Gastroesophageal sphincter (tissue), 4 donors: ENCODE measurements around the gene CBLL1. TPM values are rescaled to one million over a fixed set of nuclear protein-coding genes. Genes with fewer than 3 reads are reported as not detected.

Experiments
- ATAC-seq: fragments of 150-250 bp; one replicate; pipeline ENCODE4 v1.9.1; 2016; ENCODE audit warnings: mild to moderate bottlenecking, moderate library complexity
- H3K27ac ChIP-seq, 4 donors: fragments of 200-600 bp; sonication (generic) in 3 of 4; 1 replicate in 3 of 4; 2 replicates in 1 of 4; pipeline ENCODE4 v1.5.1; 2016 to 2019
- H3K27me3 ChIP-seq: fragments of 200-600 bp; sonication (generic); one replicate; pipeline ENCODE4 v1.5.1; 2019
- H3K36me3 ChIP-seq, 2 donors: fragments of 200-600 bp; sonication (generic); one replicate each; pipeline ENCODE4 v1.5.1; 2019; ENCODE audit warnings: control low read depth in 1 of 2
- H3K4me1 ChIP-seq, 3 donors: fragments of 200-600 bp; sonication (generic); 1 replicate in 2 of 3; 2 replicates in 1 of 3; pipeline ENCODE4 v1.5.1; 2016 to 2019; ENCODE audit warnings: control low read depth in 2 of 3
- H3K4me3 ChIP-seq, 2 donors: fragments of 200-600 bp; sonication (generic); one replicate each; pipeline ENCODE4 v1.5.1; 2019; ENCODE audit warnings: mild to moderate bottlenecking in 1 of 2, moderate library complexity in 1 of 2
- H3K9me3 ChIP-seq, 3 donors: fragments of 200-600 bp; sonication (generic); one replicate each; pipeline ENCODE4 v1.5.1; 2017 to 2019; ENCODE audit warnings: control low read depth in 2 of 3
- EP300 ChIP-seq: sonication (generic); formaldehyde crosslinking; IDR thresholded peaks from one replicate; pipeline ENCODE4 v1.6.1; 2017; ENCODE audit warnings: antibody characterized with exemption, mild to moderate bottlenecking
- POLR2A ChIP-seq, 2 donors: fragments of 450-650 bp; IDR thresholded peaks; one replicate each; pipeline ENCODE4 v1.6.1; 2017; ENCODE audit warnings: antibody characterized with exemption in 2 of 2, mild to moderate bottlenecking in 2 of 2, moderate library complexity in 1 of 2
- POLR2AphosphoS5 ChIP-seq: sonication (generic); formaldehyde crosslinking; IDR thresholded peaks from one replicate; pipeline ENCODE4 v1.6.1; 2017; ENCODE audit warnings: antibody characterized with exemption
- WGBS, 2 donors: methylation state at CpG; one replicate each; pipeline ENCODE4 v1.1.5; 2018; ENCODE audit warnings: low coverage in 1 of 2; 5-methylcytosine and 5-hydroxymethylcytosine counted together
- total RNA-seq, 4 donors: library from RNA; depleted of rRNA; stranded (reverse); fragments of >200 nt; gene quantifications; one replicate each; pipeline ENCODE4 v1.1.0, GENCODE V29; 2016
- TF ChIP-seq, protein P1 (sequence below), 4 experiments: fragments of 200-600 bp in 2 of 4; fragments of 450-650 bp in 2 of 4; sonication (generic) in 1 of 4; IDR thresholded peaks; one replicate each; pipeline ENCODE4 v1.5.1; 2017 to 2019; ENCODE audit warnings: antibody characterized with exemption in 4 of 4, mild to moderate bottlenecking in 2 of 4, moderate library complexity in 2 of 4

Gene CBLL1
- total RNA-seq, 4 donors from 2014 or later = 42.8 to 65.8 (median 53.8) TPM

DNA sequence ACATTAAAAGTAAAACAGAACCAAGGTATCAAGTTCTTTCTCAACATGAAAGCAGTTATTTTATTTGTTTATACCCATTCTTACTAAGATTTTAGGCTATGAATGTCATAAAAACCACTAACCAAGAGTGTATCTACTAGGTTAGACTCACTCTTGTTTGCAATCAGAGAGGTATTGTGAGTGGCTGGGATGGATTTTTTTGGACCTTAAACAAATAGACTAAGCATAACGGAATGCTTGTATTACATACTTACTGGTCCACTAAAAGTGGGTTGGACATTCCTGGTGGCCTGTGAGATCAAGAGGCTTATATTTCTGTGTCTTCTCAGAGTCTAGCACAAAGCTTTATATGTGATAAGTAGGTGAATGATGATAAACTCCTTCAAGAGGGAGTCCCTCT, 32.6 kb upstream of the CBLL1 start:
- Histone ChIP-seq H3K27me3 (no peaks in the 10 kb centered on the region), H3K36me3 (no peaks in the 10 kb centered on the region), H3K27ac (no peak overlapping the region), H3K4me3 (no peak overlapping the region), H3K9me3 (no peaks in the 10 kb centered on the region), H3K4me1 (no peaks in the 10 kb centered on the region)
- no peak for ATAC-seq
- WGBS, 2 donors = 50 to 78% methylated on average over 1 of the region's 1 CpG
- TF ChIP-seq, protein P1, sequence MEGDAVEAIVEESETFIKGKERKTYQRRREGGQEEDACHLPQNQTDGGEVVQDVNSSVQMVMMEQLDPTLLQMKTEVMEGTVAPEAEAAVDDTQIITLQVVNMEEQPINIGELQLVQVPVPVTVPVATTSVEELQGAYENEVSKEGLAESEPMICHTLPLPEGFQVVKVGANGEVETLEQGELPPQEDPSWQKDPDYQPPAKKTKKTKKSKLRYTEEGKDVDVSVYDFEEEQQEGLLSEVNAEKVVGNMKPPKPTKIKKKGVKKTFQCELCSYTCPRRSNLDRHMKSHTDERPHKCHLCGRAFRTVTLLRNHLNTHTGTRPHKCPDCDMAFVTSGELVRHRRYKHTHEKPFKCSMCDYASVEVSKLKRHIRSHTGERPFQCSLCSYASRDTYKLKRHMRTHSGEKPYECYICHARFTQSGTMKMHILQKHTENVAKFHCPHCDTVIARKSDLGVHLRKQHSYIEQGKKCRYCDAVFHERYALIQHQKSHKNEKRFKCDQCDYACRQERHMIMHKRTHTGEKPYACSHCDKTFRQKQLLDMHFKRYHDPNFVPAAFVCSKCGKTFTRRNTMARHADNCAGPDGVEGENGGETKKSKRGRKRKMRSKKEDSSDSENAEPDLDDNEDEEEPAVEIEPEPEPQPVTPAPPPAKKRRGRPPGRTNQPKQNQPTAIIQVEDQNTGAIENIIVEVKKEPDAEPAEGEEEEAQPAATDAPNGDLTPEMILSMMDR (IDR thresholded peaks at IDR 0.05) = no peak
- no peak for TF ChIP-seq POLR2A (IDR thresholded peaks at IDR 0.05)
- no peak for TF ChIP-seq POLR2AphosphoS5
- TF ChIP-seq EP300 = no peak

DNA sequence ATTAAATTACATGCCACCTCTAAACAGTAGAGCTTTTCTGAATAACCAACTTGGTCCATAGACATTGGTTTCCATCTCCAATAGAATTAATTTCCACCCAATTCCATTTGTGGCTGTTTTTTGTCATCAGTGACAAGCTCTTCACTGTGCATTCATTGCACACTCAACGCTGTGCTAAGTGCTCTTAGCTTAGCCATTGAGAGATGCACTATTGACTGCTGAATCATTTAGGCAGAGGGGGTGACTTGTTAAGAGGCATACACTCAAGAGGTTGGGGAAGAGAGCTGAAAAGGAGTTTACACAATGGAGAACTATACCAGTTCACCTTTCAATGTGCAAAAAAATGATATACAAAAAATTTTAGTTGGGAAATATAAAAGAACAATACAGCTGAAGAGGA, 31.9 kb upstream of the CBLL1 start:
- Histone ChIP-seq H3K4me1 (no peaks in the 10 kb centered on the region), H3K27ac (no peak overlapping the region), H3K36me3 (no peaks in the 10 kb centered on the region), H3K4me3 (no peak overlapping the region), H3K9me3 (no peaks in the 10 kb centered on the region), H3K27me3 (no peaks in the 10 kb centered on the region)
- 50% methylated on average over 1 of the region's 1 CpG; no CpG with 5 or more reads in 1 of the 2 donors for WGBS, 2 donors
- TF ChIP-seq EP300 = no peak
- no peak for TF ChIP-seq POLR2A (IDR thresholded peaks at IDR 0.05)
- TF ChIP-seq, protein P1 (IDR thresholded peaks at IDR 0.05) = no peak
- no peak for TF ChIP-seq POLR2AphosphoS5
- no peak for ATAC-seq

DNA sequence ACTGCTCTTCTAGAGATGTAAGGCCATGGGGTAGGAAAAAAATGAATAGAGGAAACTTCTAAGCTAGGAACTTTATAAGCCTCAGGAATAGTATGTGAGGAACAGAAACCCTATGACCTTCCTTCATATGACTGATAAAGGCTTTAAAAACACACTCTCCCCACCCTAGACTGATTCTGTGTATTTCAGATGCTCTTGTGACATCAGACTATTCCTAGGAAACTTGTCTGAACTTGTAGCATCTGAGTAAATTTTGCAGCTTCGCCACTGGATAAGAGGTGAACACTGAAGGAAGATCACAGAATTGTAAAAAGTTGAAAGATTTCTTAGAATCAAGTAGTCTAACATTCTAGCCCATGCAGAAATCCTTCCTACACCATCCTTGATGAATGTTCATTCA, 31.0 kb upstream of the CBLL1 start:
- Histone ChIP-seq H3K36me3 (no peaks in the 10 kb centered on the region), H3K4me1 (no peaks in the 10 kb centered on the region), H3K27ac (no peak overlapping the region), H3K27me3 (no peaks in the 10 kb centered on the region), H3K9me3 (no peaks in the 10 kb centered on the region), H3K4me3 (no peak overlapping the region)
- ATAC-seq = no peak
- WGBS, 2 donors = 100% methylated on average over 1 of the region's 1 CpG; no CpG with 5 or more reads in 1 of the 2 donors
- no peak for TF ChIP-seq POLR2AphosphoS5
- TF ChIP-seq, protein P1 (IDR thresholded peaks at IDR 0.05) = no peak
- no peak for TF ChIP-seq POLR2A (IDR thresholded peaks at IDR 0.05)
- TF ChIP-seq EP300 = no peak

DNA sequence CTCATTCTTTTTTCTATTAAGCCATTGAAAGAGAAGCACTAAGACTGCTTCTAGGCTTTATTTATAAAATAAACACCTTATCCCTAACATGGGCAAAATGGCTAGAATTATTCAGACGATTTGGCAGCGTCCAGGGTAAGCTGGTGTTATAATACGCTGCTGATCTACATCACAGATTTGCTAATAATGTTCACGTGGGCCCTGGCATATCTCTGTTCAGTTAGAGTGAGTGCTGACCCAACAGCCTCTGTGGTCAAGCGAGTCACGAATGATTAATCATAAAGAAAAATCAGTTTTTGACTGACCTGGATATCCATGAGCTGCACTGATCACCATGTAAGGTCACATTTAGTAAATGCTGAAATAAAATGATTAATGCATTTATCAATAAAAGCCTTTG, 28.4 kb upstream of the CBLL1 start:
- H3K27me3 ChIP-seq = no peaks in the 10 kb centered on the region
- H3K36me3 ChIP-seq = no peaks in the 10 kb centered on the region
- TF ChIP-seq, protein P1 (IDR thresholded peaks at IDR 0.05) = no peak
- TF ChIP-seq POLR2A (IDR thresholded peaks at IDR 0.05) = no peak
- no peak for ATAC-seq
- H3K4me1 ChIP-seq = no peaks in the 10 kb centered on the region
- no peaks in the 10 kb centered on the region for H3K9me3 ChIP-seq
- H3K4me3 ChIP-seq = no peak overlapping the region
- 74 to 81% methylated on average over 6 of the region's 6 CpGs for WGBS, 2 donors
- no peak overlapping the region for H3K27ac ChIP-seq

DNA sequence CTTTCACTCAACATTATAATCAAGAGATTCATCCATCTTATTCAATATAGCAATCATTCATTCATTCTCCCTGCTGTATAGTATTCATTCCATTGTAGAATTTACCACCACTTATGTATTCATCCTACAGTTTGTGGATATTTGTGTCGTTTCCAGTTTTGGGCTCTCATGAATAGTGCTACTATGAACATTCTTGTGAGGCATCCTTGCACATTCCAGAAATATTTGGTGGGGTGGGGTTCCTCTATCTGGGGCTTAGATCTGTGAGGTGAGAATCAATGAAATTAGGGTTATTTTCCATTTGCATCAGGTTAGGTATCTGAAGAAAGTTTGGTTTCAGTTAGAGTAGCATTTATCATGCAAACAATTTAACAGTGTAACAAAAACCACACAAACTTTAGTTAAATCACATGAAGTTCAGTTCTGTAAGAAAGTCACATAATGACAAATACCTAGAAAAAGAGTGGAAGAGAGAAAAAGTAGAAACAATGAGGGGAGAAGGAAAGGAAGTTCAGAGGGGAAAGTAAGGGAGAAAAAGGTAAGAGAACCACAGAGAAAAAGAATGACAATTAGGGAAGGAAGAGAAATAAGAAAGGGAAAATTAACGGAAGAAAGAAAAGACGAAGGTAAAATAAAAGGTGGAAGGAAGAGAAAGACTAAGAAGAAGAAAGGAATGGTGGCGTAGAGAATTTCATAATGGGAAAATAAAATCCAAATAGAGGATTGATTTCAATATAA, 25.3 kb upstream of the CBLL1 start:
- no peak for ATAC-seq
- Histone ChIP-seq H3K4me3 (no peak overlapping the region), H3K9me3 (no peaks in the 10 kb centered on the region), H3K27ac (no peak overlapping the region), H3K4me1 (no peaks in the 10 kb centered on the region), H3K36me3 (no peaks in the 10 kb centered on the region), H3K27me3 (no peaks in the 10 kb centered on the region)
- TF ChIP-seq POLR2A (IDR thresholded peaks at IDR 0.05) = no peak
- TF ChIP-seq, protein P1 (IDR thresholded peaks at IDR 0.05) = no peak
- TF ChIP-seq POLR2AphosphoS5 = no peak
- no peak for TF ChIP-seq EP300
- 74 to 76% methylated on average over 4 of the region's 4 CpGs for WGBS, 2 donors
